SU-DHL-6 (cell line): ENCODE data around the gene ACOT4.

Experiments
- H2AFZ ChIP-seq: fragments of 200-600 bp; sonication (generic); 2 replicates; pipeline ENCODE4 v1.6.1; 2014; ENCODE audit warnings: low read depth, mild to moderate bottlenecking, moderate library complexity, mixed read lengths, antibody characterized with exemption, low read length; ENCODE audit not compliant: severe bottlenecking
- H3F3A ChIP-seq: fragments of 200-600 bp; shearing (Covaris generic); 2 replicates; pipeline ENCODE4 v1.6.0; 2016; ENCODE audit warnings: antibody characterized with exemption, mild to moderate bottlenecking; ENCODE audit not compliant: insufficient read depth
- H3K27ac ChIP-seq: fragments of 200-600 bp; sonication (generic); 2 replicates; pipeline ENCODE4 v1.5.1; 2016; ENCODE audit warnings: low read depth, mild to moderate bottlenecking, low read length, moderate library complexity, mixed read lengths
- H3K27me3 ChIP-seq: fragments of 200-600 bp; sonication (generic), shearing (Covaris generic); 2 replicates; pipeline ENCODE4 v1.6.0; 2014; ENCODE audit warnings: mild to moderate bottlenecking, low read length
- H3K36me3 ChIP-seq: fragments of 200-600 bp; sonication (generic); 2 replicates; pipeline ENCODE4 v1.6.1; 2014; ENCODE audit warnings: mild to moderate bottlenecking, low read length, mixed read lengths
- H3K4me2 ChIP-seq: fragments of 300-600, 200-600 bp; shearing (Covaris generic), sonication (generic); 2 replicates; pipeline ENCODE4 v1.6.0; 2014; ENCODE audit warnings: low read length, low read depth, mild to moderate bottlenecking; ENCODE audit not compliant: poor library complexity, severe bottlenecking
- H3K4me3 ChIP-seq: fragments of 200-600 bp; sonication (generic); 2 replicates; pipeline ENCODE4 v1.5.1; 2014; ENCODE audit warnings: antibody characterized with exemption, low read length, mild to moderate bottlenecking, mixed read lengths; ENCODE audit not compliant: insufficient read depth, poor library complexity, severe bottlenecking
- H3K79me2 ChIP-seq: fragments of 200-600 bp; sonication (generic); 2 replicates; pipeline ENCODE4 v1.6.1; 2014; ENCODE audit warnings: mild to moderate bottlenecking, low read length, moderate library complexity; ENCODE audit not compliant: insufficient read depth
- H3K9ac ChIP-seq: fragments of 200-600 bp; sonication (generic); 2 replicates; pipeline ENCODE4 v1.7.0; 2014; ENCODE audit warnings: mild to moderate bottlenecking, low read length
- H3K9me2 ChIP-seq: fragments of 200-600 bp; sonication (generic); replicated peaks from 2 replicates; pipeline ENCODE4 v1.6.1; 2014; ENCODE audit warnings: low read length; ENCODE audit not compliant: insufficient read depth
- H3K9me3 ChIP-seq: fragments of 200-600 bp; sonication (generic); 2 replicates; pipeline ENCODE4 v1.6.1; 2014; ENCODE audit warnings: low read length, mixed read lengths; ENCODE audit not compliant: insufficient read depth
- H4K20me1 ChIP-seq: fragments of 200-600 bp; sonication (generic); 2 replicates; pipeline ENCODE4 v1.6.1; 2014; ENCODE audit warnings: low read depth, mild to moderate bottlenecking, antibody characterized with exemption, low read length, moderate library complexity, mixed read lengths
- EZH2phosphoT487 ChIP-seq: fragments of 200-600 bp; sonication (generic), shearing (Covaris generic); conservative IDR thresholded peaks from 2 replicates; pipeline ENCODE4 v1.6.1; 2018; ENCODE audit warnings: mild to moderate bottlenecking, antibody characterized with exemption, low read length, moderate library complexity, mixed read lengths
- TF ChIP-seq, protein P1 (sequence below): fragments of 200-600 bp; sonication (generic); IDR thresholded peaks from one replicate; pipeline ENCODE4 v1.5.1; 2017; ENCODE audit warnings: antibody characterized with exemption, mild to moderate bottlenecking, low read length, moderate library complexity; ENCODE audit not compliant: insufficient read depth, poor library complexity, severe bottlenecking

ACOT4 gene

DNA sequence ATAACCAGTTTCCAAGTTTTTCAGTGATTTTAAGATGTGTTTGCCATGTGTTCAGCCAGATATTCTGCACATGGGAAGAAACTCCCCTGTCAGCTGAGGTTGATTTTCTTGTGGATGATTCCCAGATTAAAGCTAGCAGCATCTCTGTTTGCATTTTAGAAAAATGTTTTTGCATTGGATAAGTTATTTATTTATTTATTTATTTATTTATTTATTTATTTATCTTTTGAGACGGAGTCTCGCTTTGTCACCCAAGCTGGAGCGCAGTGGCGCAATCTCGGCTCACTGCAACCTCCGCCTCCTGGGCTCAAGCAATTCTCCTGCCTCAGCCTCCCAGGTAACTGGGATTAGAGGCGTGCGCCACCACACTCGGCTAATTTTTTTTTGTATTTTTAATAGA lies 2.8 kb downstream of the ACOT4 start:
- H3K9me3 ChIP-seq = no peaks in the 10 kb centered on the region
- no peaks in the 10 kb centered on the region for H3F3A ChIP-seq
- no peak for TF ChIP-seq EZH2phosphoT487
- no peaks in the 10 kb centered on the region for H3K36me3 ChIP-seq
- H3K4me3 ChIP-seq = no peak overlapping the region
- H3K79me2 ChIP-seq = no peaks in the 10 kb centered on the region
- no peak overlapping the region for H3K27ac ChIP-seq
- H3K4me2 ChIP-seq = no peak overlapping the region
- H4K20me1 ChIP-seq = no peaks in the 10 kb centered on the region
- no peaks in the 10 kb centered on the region for H3K27me3 ChIP-seq
- H3K9me2 ChIP-seq = no peaks in the 10 kb centered on the region
- H3K9ac ChIP-seq = no peak overlapping the region
- H2AFZ ChIP-seq = no peak overlapping the region

DNA sequence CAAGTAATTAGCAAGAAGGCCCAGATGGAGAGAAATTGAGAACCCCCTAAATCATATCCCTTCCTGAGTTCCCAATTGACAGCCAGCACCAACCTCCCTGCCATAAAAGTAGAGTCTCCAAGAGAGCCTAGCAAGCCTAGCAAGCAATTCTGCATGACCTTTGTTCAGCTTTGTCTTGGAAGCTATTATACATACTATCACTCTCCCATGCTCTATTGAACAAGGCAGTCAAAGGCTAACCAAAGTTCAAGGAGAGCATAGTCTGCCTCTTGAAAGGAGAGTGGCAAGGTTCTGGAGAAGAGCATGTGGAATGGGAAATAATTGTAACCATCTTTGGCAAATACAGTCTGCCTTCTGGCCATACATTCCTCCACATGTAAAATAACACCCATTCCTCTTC lies 7.8 kb downstream of the ACOT4 start:
- H3K27ac ChIP-seq = no peak overlapping the region
- H3K9ac ChIP-seq = no peak overlapping the region
- no peaks in the 10 kb centered on the region for H3K79me2 ChIP-seq
- H2AFZ ChIP-seq = no peak overlapping the region
- no peaks in the 10 kb centered on the region for H3K9me3 ChIP-seq
- no peak for TF ChIP-seq EZH2phosphoT487
- TF ChIP-seq, protein P1, sequence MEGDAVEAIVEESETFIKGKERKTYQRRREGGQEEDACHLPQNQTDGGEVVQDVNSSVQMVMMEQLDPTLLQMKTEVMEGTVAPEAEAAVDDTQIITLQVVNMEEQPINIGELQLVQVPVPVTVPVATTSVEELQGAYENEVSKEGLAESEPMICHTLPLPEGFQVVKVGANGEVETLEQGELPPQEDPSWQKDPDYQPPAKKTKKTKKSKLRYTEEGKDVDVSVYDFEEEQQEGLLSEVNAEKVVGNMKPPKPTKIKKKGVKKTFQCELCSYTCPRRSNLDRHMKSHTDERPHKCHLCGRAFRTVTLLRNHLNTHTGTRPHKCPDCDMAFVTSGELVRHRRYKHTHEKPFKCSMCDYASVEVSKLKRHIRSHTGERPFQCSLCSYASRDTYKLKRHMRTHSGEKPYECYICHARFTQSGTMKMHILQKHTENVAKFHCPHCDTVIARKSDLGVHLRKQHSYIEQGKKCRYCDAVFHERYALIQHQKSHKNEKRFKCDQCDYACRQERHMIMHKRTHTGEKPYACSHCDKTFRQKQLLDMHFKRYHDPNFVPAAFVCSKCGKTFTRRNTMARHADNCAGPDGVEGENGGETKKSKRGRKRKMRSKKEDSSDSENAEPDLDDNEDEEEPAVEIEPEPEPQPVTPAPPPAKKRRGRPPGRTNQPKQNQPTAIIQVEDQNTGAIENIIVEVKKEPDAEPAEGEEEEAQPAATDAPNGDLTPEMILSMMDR = no peak
- no peaks in the 10 kb centered on the region for H3K9me2 ChIP-seq
- H3K4me3 ChIP-seq = no peak overlapping the region
- H3K27me3 ChIP-seq = no peaks in the 10 kb centered on the region
- H3K36me3 ChIP-seq = no peaks in the 10 kb centered on the region
- no peaks in the 10 kb centered on the region for H3F3A ChIP-seq
- no peaks in the 10 kb centered on the region for H4K20me1 ChIP-seq
- H3K4me2 ChIP-seq = no peak overlapping the region

DNA sequence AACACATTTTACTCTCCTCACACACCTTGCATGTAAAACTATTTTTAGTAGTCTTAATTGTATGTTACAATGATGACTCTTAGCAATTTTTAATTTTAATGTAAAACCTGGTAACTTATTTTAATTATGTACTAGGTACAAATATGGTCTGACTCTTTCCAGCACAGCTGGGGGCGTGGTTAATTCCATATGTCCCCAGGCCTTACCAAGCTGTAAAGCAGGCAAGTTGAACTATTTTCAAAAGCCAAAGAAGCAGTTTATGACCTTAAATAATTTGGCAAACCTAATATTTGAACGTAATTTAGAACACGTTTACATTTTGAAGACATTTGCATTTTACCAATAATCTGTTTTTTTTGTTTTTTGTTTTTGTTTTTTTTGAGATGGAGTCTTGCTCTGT lies 11.3 kb downstream of the ACOT4 start:
- H3F3A ChIP-seq = no peaks in the 10 kb centered on the region
- no peaks in the 10 kb centered on the region for H3K9me3 ChIP-seq
- H3K27ac ChIP-seq = no peak overlapping the region
- no peak overlapping the region for H3K9ac ChIP-seq
- no peaks in the 10 kb centered on the region for H3K9me2 ChIP-seq
- H2AFZ ChIP-seq = no peak overlapping the region
- no peak for TF ChIP-seq EZH2phosphoT487
- TF ChIP-seq, protein P1 = no peak
- H3K4me3 ChIP-seq = no peak overlapping the region
- no peaks in the 10 kb centered on the region for H3K36me3 ChIP-seq
- H4K20me1 ChIP-seq = no peaks in the 10 kb centered on the region
- no peaks in the 10 kb centered on the region for H3K79me2 ChIP-seq
- H3K27me3 ChIP-seq = no peaks in the 10 kb centered on the region
- no peak overlapping the region for H3K4me2 ChIP-seq

DNA sequence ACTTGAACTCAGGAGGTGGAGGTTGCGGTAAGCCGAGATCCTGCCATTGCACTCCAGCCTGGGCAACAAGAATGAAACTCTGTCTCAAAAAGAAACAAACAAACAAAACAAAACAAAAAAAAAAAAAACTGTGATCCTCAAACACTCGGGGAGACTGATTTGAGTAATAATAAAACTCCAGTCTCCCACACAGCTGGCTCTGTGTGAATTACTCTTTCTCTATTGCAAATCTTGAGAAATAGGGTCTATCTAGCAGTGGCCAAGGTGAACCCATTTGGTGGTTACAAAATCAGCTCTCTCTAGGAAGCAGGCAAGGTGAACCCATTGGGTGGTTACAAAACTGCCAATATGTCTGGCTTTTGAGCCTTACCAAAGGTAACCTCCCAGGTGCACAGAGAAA lies 14.6 kb downstream of the ACOT4 start:
- no peak overlapping the region for H2AFZ ChIP-seq
- H3K79me2 ChIP-seq = no peaks in the 10 kb centered on the region
- H3K9me2 ChIP-seq = no peaks in the 10 kb centered on the region
- no peak for TF ChIP-seq EZH2phosphoT487
- TF ChIP-seq, protein P1 = no peak
- no peak overlapping the region for H3K27ac ChIP-seq
- no peak overlapping the region for H3K9ac ChIP-seq
- no peaks in the 10 kb centered on the region for H3K36me3 ChIP-seq
- no peaks in the 10 kb centered on the region for H4K20me1 ChIP-seq
- H3K4me3 ChIP-seq = no peak overlapping the region
- no peak overlapping the region for H3K4me2 ChIP-seq
- no peaks in the 10 kb centered on the region for H3F3A ChIP-seq
- no peaks in the 10 kb centered on the region for H3K27me3 ChIP-seq
- no peaks in the 10 kb centered on the region for H3K9me3 ChIP-seq
